Osteoblast (primary cell): Measurements from ENCODE around the gene AKNAD1. TPM values are rescaled to one million over a fixed set of nuclear protein-coding genes. Genes with fewer than 3 reads are reported as not detected.

ENCODE experiments used
- DNase-seq: peaks from one replicate; pipeline ENCODE4 v3.0.0; 2011; ENCODE audit warnings: low spot score, mixed read lengths; ENCODE audit not compliant: insufficient read length; ENCODE audit errors: missing footprints
- H2AFZ ChIP-seq: 2 replicates; pipeline ENCODE4 v1.6.0; 2011; ENCODE audit warnings: mild to moderate bottlenecking, low read length
- H3K27ac ChIP-seq: 2 replicates; pipeline ENCODE4 v1.5.1; 2011; ENCODE audit warnings: mild to moderate bottlenecking, low read depth, low read length, moderate library complexity
- H3K27me3 ChIP-seq: 2 replicates; pipeline ENCODE4 v1.6.0; 2012; ENCODE audit warnings: mild to moderate bottlenecking, control low read depth, inconsistent platforms, low read length, moderate library complexity; ENCODE audit not compliant: insufficient read depth
- H3K36me3 ChIP-seq: 2 replicates; pipeline ENCODE4 v1.5.1; 2011; ENCODE audit warnings: mild to moderate bottlenecking, low read length, control low read depth, moderate library complexity; ENCODE audit not compliant: insufficient read depth
- H3K4me1 ChIP-seq: 2 replicates; pipeline ENCODE4 v1.5.1; 2011; ENCODE audit warnings: mild to moderate bottlenecking, low read length, control low read depth, moderate library complexity; ENCODE audit not compliant: insufficient read depth
- H3K4me2 ChIP-seq: 2 replicates; pipeline ENCODE4 v1.6.0; 2011; ENCODE audit warnings: mild to moderate bottlenecking, low read length; ENCODE audit not compliant: insufficient read depth
- H3K4me3 ChIP-seq: fragments of 200-600 bp; sonication (generic); 3 replicates; pipeline ENCODE4 v1.5.1; 2012; ENCODE audit warnings: mild to moderate bottlenecking, low read length, inconsistent platforms; ENCODE audit not compliant: insufficient read depth
- H3K79me2 ChIP-seq: 2 replicates; pipeline ENCODE4 v1.6.0; 2012; ENCODE audit warnings: mild to moderate bottlenecking, low read length, control low read depth, inconsistent platforms; ENCODE audit not compliant: insufficient read depth
- H3K9me3 ChIP-seq: 2 replicates; pipeline ENCODE4 v1.5.1; 2011; ENCODE audit warnings: low read depth, low read length, control low read depth
- H4K20me1 ChIP-seq: 2 replicates; pipeline ENCODE4 v1.6.0; 2012; ENCODE audit warnings: mild to moderate bottlenecking, low read length, control low read depth; ENCODE audit not compliant: insufficient read depth
- total RNA-seq: library from RNA; depleted of rRNA; stranded (reverse); fragments of >200 nt; gene quantifications from 2 replicates; pipeline ENCODE4 v1.2.3, GENCODE V29; 2012
- TF ChIP-seq, protein P1 (sequence below): IDR thresholded peaks from 2 replicates; pipeline ENCODE4 v1.5.1; 2011; ENCODE audit warnings: mild to moderate bottlenecking, low read depth, low read length, moderate library complexity; ENCODE audit errors: extremely low read depth

AKNAD1 gene
- total RNA-seq, 1 donor: not detected

DNA sequence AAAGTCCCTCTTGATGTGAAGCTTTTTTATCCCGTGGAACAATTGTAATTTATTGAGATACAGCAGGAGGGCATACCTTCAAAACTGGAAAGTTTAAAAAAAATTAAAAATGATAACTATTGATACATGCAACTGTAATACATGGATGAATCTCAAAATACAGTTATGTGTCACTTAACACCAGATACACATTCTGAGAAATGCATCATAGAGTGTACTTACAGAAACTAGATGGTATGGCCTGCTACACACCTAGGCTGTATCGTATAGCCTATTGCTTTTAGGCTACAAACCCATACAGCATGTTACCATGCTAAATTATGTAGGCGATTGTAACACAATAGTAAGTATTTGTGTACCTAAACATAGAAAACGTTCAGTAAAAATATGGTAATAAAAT, 7.1 kb upstream of the AKNAD1 start:
- no peaks in the 10 kb centered on the region for H3K4me1 ChIP-seq
- no peaks in the 10 kb centered on the region for H4K20me1 ChIP-seq
- no peaks in the 10 kb centered on the region for H3K79me2 ChIP-seq
- H3K4me2 ChIP-seq: no peak overlapping the region
- no peak overlapping the region for H2AFZ ChIP-seq
- H3K27me3 ChIP-seq: peaks cover 9% of the 10 kb centered on the region
- no peaks in the 10 kb centered on the region for H3K36me3 ChIP-seq
- TF ChIP-seq, protein P1, sequence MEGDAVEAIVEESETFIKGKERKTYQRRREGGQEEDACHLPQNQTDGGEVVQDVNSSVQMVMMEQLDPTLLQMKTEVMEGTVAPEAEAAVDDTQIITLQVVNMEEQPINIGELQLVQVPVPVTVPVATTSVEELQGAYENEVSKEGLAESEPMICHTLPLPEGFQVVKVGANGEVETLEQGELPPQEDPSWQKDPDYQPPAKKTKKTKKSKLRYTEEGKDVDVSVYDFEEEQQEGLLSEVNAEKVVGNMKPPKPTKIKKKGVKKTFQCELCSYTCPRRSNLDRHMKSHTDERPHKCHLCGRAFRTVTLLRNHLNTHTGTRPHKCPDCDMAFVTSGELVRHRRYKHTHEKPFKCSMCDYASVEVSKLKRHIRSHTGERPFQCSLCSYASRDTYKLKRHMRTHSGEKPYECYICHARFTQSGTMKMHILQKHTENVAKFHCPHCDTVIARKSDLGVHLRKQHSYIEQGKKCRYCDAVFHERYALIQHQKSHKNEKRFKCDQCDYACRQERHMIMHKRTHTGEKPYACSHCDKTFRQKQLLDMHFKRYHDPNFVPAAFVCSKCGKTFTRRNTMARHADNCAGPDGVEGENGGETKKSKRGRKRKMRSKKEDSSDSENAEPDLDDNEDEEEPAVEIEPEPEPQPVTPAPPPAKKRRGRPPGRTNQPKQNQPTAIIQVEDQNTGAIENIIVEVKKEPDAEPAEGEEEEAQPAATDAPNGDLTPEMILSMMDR: no peak
- H3K4me3 ChIP-seq: no peak overlapping the region
- H3K9me3 ChIP-seq: no peaks in the 10 kb centered on the region
- DNase-seq: no peak
- no peak overlapping the region for H3K27ac ChIP-seq

DNA sequence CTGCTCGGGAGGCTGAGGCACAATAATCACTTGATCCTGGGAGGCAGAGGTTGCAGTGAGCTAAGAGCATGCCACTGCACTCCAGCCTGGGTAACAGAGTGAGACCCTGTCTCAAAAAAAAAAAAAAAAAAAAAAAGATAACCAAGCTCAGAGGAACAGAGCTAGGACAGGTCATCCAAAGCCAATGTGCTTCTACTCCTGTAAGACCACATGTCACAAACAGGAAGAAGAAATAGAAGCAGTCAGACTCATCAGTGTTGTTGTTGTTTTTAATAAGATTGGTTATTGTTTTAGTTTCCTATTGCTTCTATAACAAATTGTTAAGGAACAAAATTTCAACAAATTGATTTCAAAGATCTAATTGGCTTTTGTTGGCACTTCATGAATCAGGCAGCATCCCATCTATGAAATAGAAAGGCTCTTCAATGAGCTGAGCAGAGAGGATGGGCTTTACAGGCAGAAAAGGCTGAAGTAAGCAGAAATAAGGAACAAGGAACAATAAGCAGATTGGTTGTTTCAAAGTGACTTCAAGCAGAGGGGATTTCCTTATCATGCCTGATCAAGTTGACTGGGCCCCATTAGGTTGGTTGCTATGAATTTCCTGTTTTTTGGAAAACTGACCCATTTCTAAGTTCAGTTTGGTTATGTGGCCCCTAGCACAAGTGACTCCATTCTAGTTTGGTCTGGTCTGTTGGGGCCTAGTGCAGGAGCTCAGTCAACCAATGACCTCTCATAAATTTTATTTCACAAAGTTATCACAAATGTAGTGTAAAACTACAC, 6.0 kb upstream of the AKNAD1 start:
- H3K4me3 ChIP-seq: no peak overlapping the region
- peaks cover 6% of the 10 kb centered on the region for H3K27me3 ChIP-seq
- H3K36me3 ChIP-seq: no peaks in the 10 kb centered on the region
- no peak overlapping the region for H2AFZ ChIP-seq
- no peaks in the 10 kb centered on the region for H4K20me1 ChIP-seq
- TF ChIP-seq, protein P1: no peak
- H3K9me3 ChIP-seq: no peaks in the 10 kb centered on the region
- no peaks in the 10 kb centered on the region for H3K4me1 ChIP-seq
- no peak overlapping the region for H3K4me2 ChIP-seq
- H3K27ac ChIP-seq: no peak overlapping the region
- H3K79me2 ChIP-seq: no peaks in the 10 kb centered on the region
- no peak for DNase-seq

DNA sequence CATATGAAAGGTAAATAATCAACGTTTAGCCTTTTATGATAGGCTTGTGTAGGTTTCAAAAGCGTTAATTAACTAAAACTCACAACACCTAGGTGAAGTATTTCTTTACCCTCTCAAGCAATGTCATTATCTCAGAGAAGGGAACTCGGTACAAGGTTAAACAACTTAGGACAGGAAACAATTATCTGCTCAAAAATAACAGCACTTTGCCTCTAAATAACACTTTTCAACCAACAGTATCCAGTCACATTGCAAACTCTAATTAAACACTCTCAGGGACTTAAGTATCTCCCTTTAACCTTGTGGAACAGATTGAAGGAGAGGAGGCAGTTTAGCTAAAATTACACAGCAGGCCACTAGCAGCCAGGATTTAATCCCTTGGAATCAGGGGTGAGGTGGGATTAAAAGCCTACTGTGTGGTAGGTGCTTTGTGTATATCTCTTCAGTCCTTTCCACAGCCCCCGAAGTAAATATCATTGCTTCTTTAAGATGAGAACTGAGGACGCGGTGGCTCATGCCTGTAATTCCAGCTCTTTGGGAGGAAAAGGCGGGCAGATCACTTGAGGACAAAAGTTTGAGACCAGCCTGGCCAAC, 5.2 kb upstream of the AKNAD1 start:
- Histone ChIP-seq H3K79me2 (no peaks in the 10 kb centered on the region), H3K27ac (no peak overlapping the region), H3K36me3 (no peaks in the 10 kb centered on the region), H3K4me3 (no peak overlapping the region), H3K4me2 (no peak overlapping the region), H3K4me1 (no peaks in the 10 kb centered on the region), H3K9me3 (no peaks in the 10 kb centered on the region), H3K27me3 (no peaks in the 10 kb centered on the region), H4K20me1 (no peaks in the 10 kb centered on the region), H2AFZ (no peak overlapping the region)
- no peak for DNase-seq
- TF ChIP-seq, protein P1: no peak

DNA sequence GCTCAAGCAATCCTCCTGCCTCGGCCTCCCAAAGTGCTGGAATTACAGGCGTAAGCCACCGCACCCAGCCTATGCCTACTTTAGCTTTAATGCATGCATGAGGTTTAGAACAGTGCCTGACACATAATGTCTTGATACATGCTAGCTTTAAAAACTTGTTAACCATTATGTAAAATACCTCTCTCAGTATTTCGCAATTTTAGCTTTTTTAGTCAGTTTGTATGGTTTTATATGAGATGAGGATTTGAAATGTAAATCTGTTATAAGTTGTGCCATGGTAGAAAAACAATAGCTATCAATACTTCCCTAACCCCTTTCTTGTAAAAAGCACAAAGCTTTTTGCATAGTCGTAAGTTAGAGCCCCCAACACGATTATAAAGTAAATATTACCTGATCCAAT, 4.7 kb upstream of the AKNAD1 start:
- no peaks in the 10 kb centered on the region for H3K27me3 ChIP-seq

More for the DNA sequence above, 4.7 kb upstream of the AKNAD1 start:
- Histone ChIP-seq H3K4me3 (no peak overlapping the region), H3K9me3 (no peaks in the 10 kb centered on the region), H3K4me1 (no peaks in the 10 kb centered on the region), H3K36me3 (no peaks in the 10 kb centered on the region), H2AFZ (no peak overlapping the region), H4K20me1 (no peaks in the 10 kb centered on the region), H3K4me2 (no peak overlapping the region), H3K27ac (no peak overlapping the region), H3K79me2 (no peaks in the 10 kb centered on the region)
- TF ChIP-seq, protein P1: no peak
- DNase-seq: no peak
